ENCODE results near the gene ZBTB12. TPM values are rescaled to one million over a fixed set of nuclear protein-coding genes. Genes with fewer than 3 reads are reported as not detected.

The ZBTB12 gene
- total RNA-seq, 5 donors from 2014 or later (not counting 1 experiment from before 2014, with no cell fraction given): 1.0 to 3.5 (median 3.1) TPM

- peak overlapping the region; percentile 77 to 85 (median 83) for H3K4me3 Mint-ChIP-seq
- Histone ChIP-seq H3K4me3 (ENCODE audit: control insufficient read depth in 1 of 2, extremely low read depth in 1 of 2, low read length in 1 of 2) (peak overlapping the region in 1 of 2 donors; percentile 100), H3K36me3 (ENCODE audit: control insufficient read depth in 2 of 2, extremely low read depth in 1 of 2, insufficient read depth in 1 of 2, low read length in 1 of 2) (peaks cover 6 to 35% of the 10 kb centered on the region in 2 donors), H3K27ac (ENCODE audit: low read length) (peak overlapping the region; percentile 78), H3K9me3 (no peaks in the 10 kb centered on the region), H3K4me1 (ENCODE audit: control insufficient read depth in 1 of 2, extremely low read depth in 1 of 2, insufficient read depth in 2 of 2, low read length in 2 of 2) (peaks cover 12 to 41% of the 10 kb centered on the region in 2 experiments), H3K27me3 (replicated peaks in 1 of 2; ENCODE audit: control insufficient read depth in 2 of 2, extremely low read depth in 1 of 2, insufficient read depth in 2 of 2, low read length in 1 of 2) (no peaks in the 10 kb centered on the region)
- DNase-seq (no peak), ATAC-seq (replicated peaks in 1 of 4) (no peak)
- 62% methylated on average over 3 of the region's 4 CpGs for WGBS (ENCODE audit: insufficient coverage)
- peaks cover 31 to 34% (median 32%) of the 10 kb centered on the region in 3 donors for H3K4me1 Mint-ChIP-seq
- ChIA-PET POLR2A (no interaction called here), CTCF (no interaction called here)
- H3K36me3 Mint-ChIP-seq: peaks cover 21% of the 10 kb centered on the region
- peak overlapping the region; percentile 88 to 91 for H3K27ac Mint-ChIP-seq
- no peaks in the 10 kb centered on the region for H3K9me3 Mint-ChIP-seq
- no peaks in the 10 kb centered on the region for H3K27me3 Mint-ChIP-seq
Observed at GRCh38 chr6:31896493-31896855, 5.4 kb downstream of the ZBTB12 start.

- ChIA-PET POLR2A (no interaction called here), CTCF (no interaction called here)
- H3K27me3 Mint-ChIP-seq: no peaks in the 10 kb centered on the region
- no peak overlapping the region for H3K4me3 ChIP-seq (ENCODE audit: control insufficient read depth in 1 of 2, extremely low read depth in 1 of 2, low read length in 1 of 2)
- no peaks in the 10 kb centered on the region for H3K9me3 ChIP-seq
- H3K4me3 Mint-ChIP-seq: no peak overlapping the region
- H3K27me3 ChIP-seq (replicated peaks in 1 of 2; ENCODE audit: control insufficient read depth in 2 of 2, extremely low read depth in 1 of 2, insufficient read depth in 2 of 2, low read length in 1 of 2): no peaks in the 10 kb centered on the region
- WGBS (ENCODE audit: insufficient coverage): 100% methylated on average over 5 of the region's 6 CpGs
- peaks cover 11 to 59% of the 10 kb centered on the region in 2 donors for H3K36me3 ChIP-seq (ENCODE audit: control insufficient read depth in 2 of 2, extremely low read depth in 1 of 2, insufficient read depth in 1 of 2, low read length in 1 of 2)
- H3K4me1 ChIP-seq (ENCODE audit: control insufficient read depth in 1 of 2, extremely low read depth in 1 of 2, insufficient read depth in 2 of 2, low read length in 2 of 2): peaks cover 3 to 11% of the 10 kb centered on the region in 2 experiments
- no peak overlapping the region for H3K27ac Mint-ChIP-seq
- peaks cover 10 to 14% (median 11%) of the 10 kb centered on the region in 3 donors for H3K4me1 Mint-ChIP-seq
- H3K36me3 Mint-ChIP-seq: peaks cover 37% of the 10 kb centered on the region
- no peaks in the 10 kb centered on the region for H3K9me3 Mint-ChIP-seq
- DNase-seq: no peak
- H3K27ac ChIP-seq (ENCODE audit: low read length): no peak overlapping the region
- no peak for ATAC-seq (replicated peaks in 1 of 4)
Observed at GRCh38 chr6:31892821-31893220, 9.1 kb downstream of the ZBTB12 start.

GRCh38 chr6:31889331-31889972, 12.4 kb downstream of the ZBTB12 start:
- ATAC-seq (replicated peaks in 1 of 4) (no peak), DNase-seq (no peak)
- Mint-ChIP-seq H3K27me3 (no peaks in the 10 kb centered on the region), H3K4me1 (no peaks in the 10 kb centered on the region), H3K27ac (no peak overlapping the region), H3K36me3 (peaks cover 51% of the 10 kb centered on the region), H3K9me3 (no peaks in the 10 kb centered on the region), H3K4me3 (no peak overlapping the region)
- CTCF ChIA-PET: interaction anchor here in 1 of 2 donors (0.6 to 0.7 kb wide), 2 partner anchors 9 to 98 kb away, joined by 7 read pairs; no protein-coding TSS in a partner anchor
- H3K9me3 ChIP-seq: no peaks in the 10 kb centered on the region
- no peak overlapping the region for H3K4me3 ChIP-seq (ENCODE audit: control insufficient read depth in 1 of 2, extremely low read depth in 1 of 2, low read length in 1 of 2)
- no peak overlapping the region for H3K27ac ChIP-seq (ENCODE audit: low read length)
- H3K36me3 ChIP-seq (ENCODE audit: control insufficient read depth in 2 of 2, extremely low read depth in 1 of 2, insufficient read depth in 1 of 2, low read length in 1 of 2): peaks cover 22 to 78% of the 10 kb centered on the region in 2 donors
- H3K4me1 ChIP-seq (ENCODE audit: control insufficient read depth in 1 of 2, extremely low read depth in 1 of 2, insufficient read depth in 2 of 2, low read length in 2 of 2): no peaks in the 10 kb centered on the region
- POLR2A ChIA-PET: no interaction called here
- no peaks in the 10 kb centered on the region for H3K27me3 ChIP-seq (replicated peaks in 1 of 2; ENCODE audit: control insufficient read depth in 2 of 2, extremely low read depth in 1 of 2, insufficient read depth in 2 of 2, low read length in 1 of 2)
- no CpG with 5 or more reads among the region's 3 CpGs for WGBS (ENCODE audit: insufficient coverage)

DNA sequence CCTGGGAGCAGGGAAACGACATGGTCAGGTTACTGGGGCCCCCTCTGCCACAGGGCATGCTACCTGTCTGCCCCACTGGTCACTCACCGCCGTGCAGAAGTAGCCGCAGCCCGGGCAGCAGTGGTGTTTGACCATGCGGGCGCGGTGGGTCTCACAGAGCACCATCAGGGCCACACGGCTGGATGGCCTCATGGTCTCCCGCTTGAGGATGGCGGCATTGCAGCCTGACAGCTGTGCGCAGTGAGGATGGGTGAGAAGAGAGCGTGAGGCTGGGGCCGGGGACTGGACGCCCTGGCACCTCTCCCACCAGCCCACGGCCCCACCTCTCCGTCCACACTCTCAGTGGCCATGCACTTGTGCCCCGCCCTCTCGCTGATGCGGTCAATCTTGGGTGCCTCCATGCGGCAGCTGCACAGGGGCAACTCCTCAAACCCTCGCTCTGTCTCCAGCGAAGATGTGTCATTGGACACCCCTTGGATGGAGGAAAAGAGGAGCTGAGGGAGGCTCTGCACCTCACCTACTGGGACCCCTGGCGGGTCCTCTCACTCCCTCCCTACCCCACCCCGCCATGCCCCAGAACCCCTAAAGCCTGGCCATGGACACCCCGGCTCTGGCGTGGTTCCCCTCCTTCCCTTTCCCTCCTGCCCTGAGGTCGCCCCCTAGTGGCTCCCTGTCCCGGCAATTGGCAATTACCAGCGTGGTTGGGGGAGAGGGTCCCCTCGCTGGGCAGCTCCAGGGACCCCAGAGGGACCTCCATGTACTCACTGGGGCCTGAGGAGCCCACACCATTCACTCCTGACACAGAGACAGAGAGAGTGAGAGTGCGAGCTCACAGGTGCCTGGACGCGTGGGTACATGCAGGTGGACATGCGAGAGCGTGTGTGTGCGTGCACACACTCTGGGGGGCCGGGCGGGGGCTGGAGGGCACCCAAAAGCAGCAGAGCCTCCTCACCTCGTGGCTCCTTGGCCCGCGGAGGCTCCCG, 13.3 kb downstream of the ZBTB12 start:
- Histone ChIP-seq H3K27ac (ENCODE audit: low read length) (no peak overlapping the region), H3K4me1 (ENCODE audit: control insufficient read depth in 1 of 2, extremely low read depth in 1 of 2, insufficient read depth in 2 of 2, low read length in 2 of 2) (no peaks in the 10 kb centered on the region), H3K4me3 (ENCODE audit: control insufficient read depth in 1 of 2, extremely low read depth in 1 of 2, low read length in 1 of 2) (no peak overlapping the region), H3K9me3 (no peaks in the 10 kb centered on the region), H3K36me3 (ENCODE audit: control insufficient read depth in 2 of 2, extremely low read depth in 1 of 2, insufficient read depth in 1 of 2, low read length in 1 of 2) (peaks cover 25 to 79% of the 10 kb centered on the region in 2 donors), H3K27me3 (replicated peaks in 1 of 2; ENCODE audit: control insufficient read depth in 2 of 2, extremely low read depth in 1 of 2, insufficient read depth in 2 of 2, low read length in 1 of 2) (no peaks in the 10 kb centered on the region)
- CTCF ChIA-PET: interaction anchor here (0.6 to 1.1 kb wide), 5 partner anchors 9 to 97 kb away, joined by 3 to 7 read pairs (median 3); partner anchors contain the start of genes DXO (in 1 of the 2), EHMT2 (in 1 of the 2) and ZBTB12 (in 1 of the 2)
- 78% methylated on average over 16 of the region's 43 CpGs for WGBS (ENCODE audit: insufficient coverage)
- POLR2A ChIA-PET: no interaction called here
- no peak overlapping the region for H3K4me3 Mint-ChIP-seq
- H3K9me3 Mint-ChIP-seq: no peaks in the 10 kb centered on the region
- no peak overlapping the region for H3K27ac Mint-ChIP-seq
- no peaks in the 10 kb centered on the region for H3K4me1 Mint-ChIP-seq
- DNase-seq (peak in 30 of 35 experiments; percentile 10 to 68 (median 44)), ATAC-seq (replicated peaks in 1 of 4) (peak in 3 of 4 experiments; percentile 41 to 57 (median 55))
- H3K36me3 Mint-ChIP-seq: peaks cover 50% of the 10 kb centered on the region
- no peaks in the 10 kb centered on the region for H3K27me3 Mint-ChIP-seq

GRCh38 chr6:31887173-31888007, 14.5 kb downstream of the ZBTB12 start:
- POLR2A ChIA-PET: no interaction called here
- ATAC-seq (replicated peaks in 1 of 4) (no peak), DNase-seq (no peak)
- no peaks in the 10 kb centered on the region for H3K9me3 ChIP-seq
- H3K27ac ChIP-seq (ENCODE audit: low read length): no peak overlapping the region
- H3K9me3 Mint-ChIP-seq: no peaks in the 10 kb centered on the region
- no peak overlapping the region for H3K4me3 ChIP-seq (ENCODE audit: control insufficient read depth in 1 of 2, extremely low read depth in 1 of 2, low read length in 1 of 2)
- peaks cover 31 to 79% of the 10 kb centered on the region in 2 donors for H3K36me3 ChIP-seq (ENCODE audit: control insufficient read depth in 2 of 2, extremely low read depth in 1 of 2, insufficient read depth in 1 of 2, low read length in 1 of 2)
- WGBS (ENCODE audit: insufficient coverage): 97% methylated on average over 11 of the region's 19 CpGs
- H3K4me3 Mint-ChIP-seq: no peak overlapping the region
- no peaks in the 10 kb centered on the region for H3K4me1 Mint-ChIP-seq
- H3K27ac Mint-ChIP-seq: no peak overlapping the region
- CTCF ChIA-PET: interaction anchor here in 1 of 2 donors (1.1 kb wide), 1 partner anchor 10 kb away, joined by 6 read pairs; the partner anchor contains the start of gene EHMT2
- peaks cover 52% of the 10 kb centered on the region for H3K36me3 Mint-ChIP-seq
- H3K27me3 ChIP-seq (replicated peaks in 1 of 2; ENCODE audit: control insufficient read depth in 2 of 2, extremely low read depth in 1 of 2, insufficient read depth in 2 of 2, low read length in 1 of 2): no peaks in the 10 kb centered on the region
- no peaks in the 10 kb centered on the region for H3K27me3 Mint-ChIP-seq
- H3K4me1 ChIP-seq (ENCODE audit: control insufficient read depth in 1 of 2, extremely low read depth in 1 of 2, insufficient read depth in 2 of 2, low read length in 2 of 2): no peaks in the 10 kb centered on the region

DNA sequence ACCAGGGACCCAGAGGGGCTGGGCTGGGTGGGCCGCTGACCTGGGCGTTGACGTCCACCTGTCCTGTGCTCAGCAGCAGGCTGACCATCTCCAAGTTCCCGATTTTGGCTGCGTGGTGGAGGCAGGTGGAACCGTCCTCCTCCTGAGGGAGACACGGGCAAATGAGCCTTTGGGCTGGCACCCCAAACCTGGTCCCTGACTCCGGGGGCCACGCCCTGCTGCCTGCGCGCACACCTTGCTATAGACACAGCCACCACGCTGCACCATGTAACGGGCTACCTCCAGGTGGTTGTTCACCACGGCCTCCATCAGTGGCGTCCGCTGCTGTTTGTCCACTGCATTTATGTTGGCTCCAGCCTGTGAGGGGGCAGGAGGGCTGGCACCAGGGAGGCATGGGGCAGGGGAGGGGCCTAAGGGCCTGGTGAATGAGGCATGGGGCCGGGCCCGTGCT, 15.3 kb downstream of the ZBTB12 start:
- WGBS (ENCODE audit: insufficient coverage): 97% methylated on average over 18 of the region's 18 CpGs
- Histone ChIP-seq H3K4me3 (ENCODE audit: control insufficient read depth in 1 of 2, extremely low read depth in 1 of 2, low read length in 1 of 2) (no peak overlapping the region), H3K9me3 (no peaks in the 10 kb centered on the region), H3K27me3 (replicated peaks in 1 of 2; ENCODE audit: control insufficient read depth in 2 of 2, extremely low read depth in 1 of 2, insufficient read depth in 2 of 2, low read length in 1 of 2) (no peaks in the 10 kb centered on the region), H3K36me3 (ENCODE audit: control insufficient read depth in 2 of 2, extremely low read depth in 1 of 2, insufficient read depth in 1 of 2, low read length in 1 of 2) (peaks cover 30 to 80% of the 10 kb centered on the region in 2 donors), H3K4me1 (ENCODE audit: control insufficient read depth in 1 of 2, extremely low read depth in 1 of 2, insufficient read depth in 2 of 2, low read length in 2 of 2) (no peaks in the 10 kb centered on the region), H3K27ac (ENCODE audit: low read length) (no peak overlapping the region)
- Mint-ChIP-seq H3K4me3 (no peak overlapping the region), H3K9me3 (no peaks in the 10 kb centered on the region), H3K4me1 (peaks cover 0 to under 1% (median 0%) of the 10 kb centered on the region in 3 donors), H3K36me3 (peaks cover 51% of the 10 kb centered on the region), H3K27ac (no peak overlapping the region), H3K27me3 (no peaks in the 10 kb centered on the region)
- ATAC-seq (replicated peaks in 1 of 4) (no peak), DNase-seq (no peak)
- POLR2A ChIA-PET: no interaction called here
- CTCF ChIA-PET: no interaction called here

Measured in T-cell (primary cell).